HepG2 (cell line): ENCODE measurements around the gene GPR62. TPM values are rescaled to one million over a fixed set of nuclear protein-coding genes. Genes with fewer than 3 reads are reported as not detected.
A peak's percentile ranks its signal among the peaks of the same experiment; 100 is the strongest.

Source experiments
- ATAC-seq: fragments of 200-7000 bp; cut with Tn5 transposase; 3 replicates; pipeline ENCODE4 v1.9.1; 2020; ENCODE audit warnings: mild to moderate bottlenecking, moderate library complexity
- BruUV-seq: library from RNA; stranded (reverse); fragments of 400-500 nt; replicated peaks from 2 replicates; lab custom pipeline; 2021; lab: Mats Ljungman, UMichigan
- CTCF ChIA-PET: fragments of 300-600 bp; formaldehyde crosslinking; extraction: SDS; loops from one replicate; lab custom pipeline; 2021; ENCODE audit warnings: low total read pairs, inconsistent platforms, low intra/inter-chr PET ratio; lab: Yijun Ruan, JAX
- POLR2A ChIA-PET: fragments of 350-600 bp; sonication (Branson Sonifier 250); formaldehyde crosslinking; loops from one replicate; lab custom pipeline; 2020; ENCODE audit warnings: antibody characterized with exemption, inconsistent platforms; lab: Yijun Ruan, JAX
- DNase-seq: peaks from one replicate; pipeline ENCODE4 v3.0.0-alpha.2; 2015; ENCODE audit warnings: low spot score
- FAIRE-seq: peaks from 3 replicates; lab custom pipeline; 2011; peaks lifted over from hg19 to GRCh38; lab: Jason Lieb, UNC
- H2AFZ ChIP-seq: one replicate; pipeline ENCODE4 v1.6.1; 2011; ENCODE audit warnings: low read length, inconsistent platforms
- H3K27ac ChIP-seq: fragments of 300-600 bp; 3 replicates; pipeline ENCODE4 v1.8.0; 2011; ENCODE audit warnings: mixed run types, mild to moderate bottlenecking, mixed read lengths, low read length, inconsistent platforms; ENCODE audit not compliant: insufficient read depth; ENCODE audit errors: extremely low read length
- H3K27me3 ChIP-seq, 2 experiments: fragments of 200-600 bp in 1 of 2; 2 replicates in 1 of 2; 3 replicates in 1 of 2; pipeline versions ENCODE4 v1.6.0 to v1.8.0; 2011; ENCODE audit warnings: low read length in 2 of 2, mild to moderate bottlenecking in 2 of 2, moderate library complexity in 2 of 2, inconsistent platforms in 1 of 2; ENCODE audit not compliant: insufficient read depth in 2 of 2, control insufficient read depth in 1 of 2
- H3K36me3 ChIP-seq, 2 experiments: fragments of 200-600 bp in 1 of 2; replicated peaks in 1 of 2; 2 replicates in 1 of 2; 3 replicates in 1 of 2; pipeline versions ENCODE4 v1.5.1 to v1.8.0; 2011; ENCODE audit warnings: low read length in 2 of 2, inconsistent platforms in 1 of 2; ENCODE audit not compliant: insufficient read depth in 2 of 2, control insufficient read depth in 1 of 2
- H3K4me1 ChIP-seq: 2 replicates; pipeline ENCODE4 v1.5.1; 2012; ENCODE audit warnings: low read length, inconsistent platforms; ENCODE audit not compliant: insufficient read depth
- H3K4me2 ChIP-seq: 2 replicates; pipeline ENCODE4 v1.6.0; 2011; ENCODE audit warnings: low read depth, low read length, inconsistent platforms
- H3K4me3 ChIP-seq, 3 experiments: fragments of 200-600 bp in 1 of 3; sonication (generic), shearing (Covaris generic) in 1 of 3; replicated peaks in 1 of 3; 2 replicates each; pipeline ENCODE4 v1.5.1; 2011 to 2016; ENCODE audit warnings: low read length in 3 of 3, inconsistent platforms in 2 of 3, low read depth in 2 of 3, mild to moderate bottlenecking in 2 of 3, control low read depth in 1 of 3, mixed read lengths in 1 of 3; ENCODE audit not compliant: insufficient read depth in 1 of 3
- H3K79me2 ChIP-seq: one replicate; pipeline ENCODE4 v1.6.1; 2011; ENCODE audit warnings: low read length, inconsistent platforms; ENCODE audit not compliant: insufficient read depth
- H3K9ac ChIP-seq: 2 replicates; pipeline ENCODE4 v1.6.0; 2011; ENCODE audit warnings: mild to moderate bottlenecking, low read depth, low read length, inconsistent platforms; ENCODE audit not compliant: insufficient read depth
- H3K9me3 ChIP-seq: 2 replicates; pipeline ENCODE4 v1.5.1; 2012; ENCODE audit warnings: mild to moderate bottlenecking, low read length
- H4K20me1 ChIP-seq: 2 replicates; pipeline ENCODE4 v1.6.0; 2011; ENCODE audit warnings: inconsistent platforms, mild to moderate bottlenecking, low read length, moderate library complexity; ENCODE audit not compliant: insufficient read depth
- CENPBD1 ChIP-seq: sonication (generic); formaldehyde crosslinking; IDR thresholded peaks from 2 replicates; pipeline ENCODE4 v1.8.0; 2022; ENCODE audit warnings: missing genetic modification reagents, low read depth, mild to moderate bottlenecking, borderline replicate concordance
- HNRNPH1 ChIP-seq: fragments of 200-400 bp; formaldehyde crosslinking; optimal IDR thresholded peaks from 2 replicates; pipeline ENCODE3; 2017; ENCODE audit warnings: mild to moderate bottlenecking, low read depth, low read length
- NCOA1 ChIP-seq: sonication (generic); formaldehyde crosslinking; IDR thresholded peaks from 2 replicates; pipeline ENCODE4 v1.9.0; 2021; ENCODE audit warnings: missing genetic modification reagents
- NKX3-1 ChIP-seq: sonication (generic); formaldehyde crosslinking; IDR thresholded peaks from 2 replicates; pipeline ENCODE4 v1.5.0; 2020; ENCODE audit warnings: missing genetic modification reagents
- NONO ChIP-seq, 2 experiments: fragments of 450-650 bp in 1 of 2; sonication (generic) in 1 of 2; formaldehyde crosslinking in 1 of 2; IDR thresholded peaks in 1 of 2; conservative IDR thresholded peaks in 1 of 2; 2 replicates each; pipeline versions ENCODE4 v1.6.1 to v1.8.0; 2017 to 2022; ENCODE audit warnings: mild to moderate bottlenecking in 1 of 2, missing genetic modification reagents in 1 of 2, moderate library complexity in 1 of 2
- NR2F6 ChIP-seq, 2 experiments: IDR thresholded peaks; 2 replicates each; pipeline ENCODE4 v1.6.1; 2016; ENCODE audit warnings: antibody characterized with exemption in 1 of 2, mild to moderate bottlenecking in 1 of 2
- ONECUT2 ChIP-seq: sonication (generic); formaldehyde crosslinking; IDR thresholded peaks from 2 replicates; pipeline ENCODE4 v1.4.0; 2020; ENCODE audit warnings: missing genetic modification reagents
- SP1 ChIP-seq, 2 experiments: fragments of 450-650 bp in 1 of 2; sonication (generic) in 1 of 2; formaldehyde crosslinking in 1 of 2; IDR thresholded peaks; 2 replicates each; pipeline versions ENCODE4 v1.4.0 to v1.6.1; 2016 to 2020; ENCODE audit warnings: missing genetic modification reagents in 1 of 2
- TBL1XR1 ChIP-seq: fragments of 150-350 bp; IDR thresholded peaks from 2 replicates; pipeline ENCODE4 v1.6.1; 2014; ENCODE audit warnings: borderline replicate concordance, low read length; ENCODE audit not compliant: partially characterized antibody
- ZBTB33 ChIP-seq: sonication (generic); formaldehyde crosslinking; IDR thresholded peaks from 2 replicates; pipeline ENCODE4 v1.4.0; 2020; ENCODE audit warnings: missing genetic modification reagents
- ZNF121 ChIP-seq: sonication (generic); formaldehyde crosslinking; IDR thresholded peaks from 2 replicates; pipeline ENCODE4 v1.5.0; 2020; ENCODE audit warnings: mild to moderate bottlenecking, missing genetic modification reagents
- ZNF362 ChIP-seq: sonication (generic); formaldehyde crosslinking; IDR thresholded peaks from 2 replicates; pipeline ENCODE4 v1.4.0; 2020; ENCODE audit warnings: missing genetic modification reagents, mild to moderate bottlenecking, borderline replicate concordance
- ZSCAN29 ChIP-seq: sonication (generic); formaldehyde crosslinking; conservative IDR thresholded peaks from 2 replicates; pipeline ENCODE4 v1.4.0; 2020; ENCODE audit warnings: mild to moderate bottlenecking, missing genetic modification reagents
- WGBS: methylation state at CpG from one replicate; pipeline ENCODE4 v1.1.6; 2017; ENCODE audit warnings: low lambda C conversion rate; 5-methylcytosine and 5-hydroxymethylcytosine counted together
- in situ Hi-C: cut with HindIII; loops from 2 replicates; pipeline ENCODE4 v1.10.0; 2017; ENCODE audit warnings: low pct_unique_long_range_greater_than_20kb; ENCODE audit not compliant: extremely low pct_ligation_motif_present
- intact Hi-C: fragments of 100-400 bp; cut with micrococcal nuclease; formaldehyde crosslinking; loops from one replicate; pipeline ENCODE4 v1.10.0; 2022; ENCODE audit not compliant: unreplicated experiment
- polyA plus RNA-seq, 8 experiments: library from polyadenylated mRNA; depleted of rRNA in 3 of 8; stranded (reverse) in 7 of 8; unstranded in 1 of 8; fragments of >200 nt; fragmentation: Illumina TruSeq in 4 of 8; extraction: Trizol in 4 of 8; gene quantifications; 2 replicates each; pipeline versions ENCODE4 v1.2.1 to v1.2.3, GENCODE V29; 2011 to 2016; ENCODE audit warnings: low read depth in 4 of 8, missing spikeins in 1 of 8, mixed read lengths in 1 of 8; ENCODE audit not compliant: insufficient read depth in 1 of 8
- total RNA-seq, 5 experiments: library from RNA; depleted of rRNA; stranded (reverse); fragments of >200 nt; fragmentation: Illumina TruSeq; extraction: Trizol; gene quantifications; 2 replicates each; pipeline ENCODE4 v1.2.3, GENCODE V29; 2016; ENCODE audit warnings: low read depth in 1 of 5

The GPR62 gene
- total and polyA plus RNA-seq, 2 of the 13 experiments (the other 11 are each of a cell fraction or from before 2014, with no cell fraction given) = not detected

GRCh38 chr3:51974963-51975851 is 20.0 kb downstream of the GPR62 start, which contains the start of gene ABHD14A (continued):
- no peak for TF ChIP-seq NCOA1 (CRISPR knock-in tag)
- TF ChIP-seq ZNF121 = no peak
- TF ChIP-seq ZNF362 (CRISPR knock-in tag) = no peak
- no peak for TF ChIP-seq ONECUT2

GRCh38 chr3:51975852-51976549 is 20.8 kb downstream of the GPR62 start:
- Histone ChIP-seq H3K9ac (peak overlapping the region; percentile 94; the same call in 1 of the 2 replicates), H3K79me2 (peaks cover 11% of the 10 kb centered on the region), H3K4me2 (peak overlapping the region; percentile 99), H3K4me3 (peak overlapping the region in 1 of 3 experiments; percentile 77; a peak in 1 of 6 replicates), H3K4me1 (peaks cover 42% of the 10 kb centered on the region), H2AFZ (no peak overlapping the region), H4K20me1 (no peaks in the 10 kb centered on the region), H3K9me3 (no peaks in the 10 kb centered on the region), H3K36me3 (peaks cover 2 to 3% of the 10 kb centered on the region in 2 experiments; a peak in 1 of 5 replicates), H3K27me3 (no peaks in the 10 kb centered on the region; a peak in 1 of 5 replicates), H3K27ac (no peak overlapping the region)
- in situ Hi-C loops = no loop called here
- ATAC-seq (no peak), FAIRE-seq (no peak), DNase-seq (peak; percentile 50)
- 83% methylated on average over 46 of the region's 46 CpGs for WGBS
- CTCF ChIA-PET = interaction anchor here (3.5 kb wide), 1 partner anchor 34 kb away, joined by 34 read pairs; the partner anchor contains the start of genes PARP3 and RRP9
- BruUV-seq = TSS peak; percentile 77
- POLR2A ChIA-PET = interaction anchor here (1.4 to 5.5 kb wide), 4 partner anchors 15 to 81 kb away, joined by 6 to 173 read pairs (median 19); partner anchors contain the start of genes DUSP7, PARP3, RPL29 and RRP9
- intact Hi-C loops = no loop called here
- TF ChIP-seq ZSCAN29 (CRISPR knock-in tag) = no peak
- no peak for TF ChIP-seq NR2F6 (IDR thresholded peaks at IDR 0.05)
- TF ChIP-seq NR2F6 (CRISPR knock-in tag; IDR thresholded peaks at IDR 0.05) = no peak
- TF ChIP-seq NONO (IDR thresholded peaks at IDR 0.05) = no peak
- TF ChIP-seq NONO (CRISPR knock-in tag; conservative IDR thresholded peaks at IDR 0.05) = peak; percentile 13; the same call in 1 of the 2 replicates
- TF ChIP-seq ZBTB33 (CRISPR knock-in tag) = peak; percentile 100
- no peak for TF ChIP-seq SP1 (IDR thresholded peaks at IDR 0.05)
- 0 out of 2 replicates have a peak, but pooled peaks have one; percentile 23 for TF ChIP-seq SP1 (CRISPR knock-in tag; IDR thresholded peaks at IDR 0.05)
- no peak for TF ChIP-seq NKX3-1
- TF ChIP-seq TBL1XR1 = no peak
- no peak for TF ChIP-seq HNRNPH1
- TF ChIP-seq CENPBD1 (CRISPR knock-in tag) = no peak
